ENCODE measurements around the gene MRPL30. TPM values are rescaled to one million over a fixed set of nuclear protein-coding genes. Genes with fewer than 3 reads are reported as not detected.

MRPL30 gene
- total and polyA plus RNA-seq, 2 of the 8 experiments (the other 6 are each of a cell fraction or from before 2014, with no cell fraction given), result 22.3 to 46.2 TPM

- TF ChIP-seq CHD7 (IDR thresholded peaks at IDR 0.05; ENCODE audit: insufficient replicate concordance, low read length) (no peak), POLR2A (IDR thresholded peaks at IDR 0.05; ENCODE audit: control extremely low read depth in 1 of 2, low read depth in 2 of 2, low read length in 2 of 2) (no peak), HDAC2 (IDR thresholded peaks at IDR 0.05; ENCODE audit: borderline replicate concordance in 1 of 2, low read depth in 2 of 2, low read length in 2 of 2) (no peak), SAP30 (IDR thresholded peaks at IDR 0.05; ENCODE audit: insufficient read depth, insufficient replicate concordance, low read length) (no peak), GTF2F1 (IDR thresholded peaks at IDR 0.05; ENCODE audit: borderline replicate concordance, low read depth, low read length) (no peak), MAX (IDR thresholded peaks at IDR 0.05) (no peak)
Observed at GRCh38 chr2:99159594-99159993, 21.4 kb upstream of the MRPL30 start (continued).
